SK-N-SH (cell line): ENCODE measurements around the gene RGSL1.

ENCODE experiments used
- CTCF ChIP-seq: fragments of 200-600 bp; sonication (generic); IDR thresholded peaks from 2 replicates; pipeline ENCODE4 v1.6.1; 2017; ENCODE audit warnings: antibody characterized with exemption, mild to moderate bottlenecking, moderate library complexity
- EP300 ChIP-seq, 2 experiments: IDR thresholded peaks; 2 replicates each; pipeline versions ENCODE4 v1.4.0 to v1.6.1; 2012; ENCODE audit warnings: borderline replicate concordance in 1 of 2, low read depth in 1 of 2, low read length in 1 of 2
- POLR2AphosphoS5 ChIP-seq: IDR thresholded peaks from 2 replicates; pipeline ENCODE4 v1.6.1; 2012; ENCODE audit warnings: low read depth, low read length
- RAD21 ChIP-seq: IDR thresholded peaks from 2 replicates; pipeline ENCODE4 v1.6.1; 2012; ENCODE audit warnings: mild to moderate bottlenecking, low read length
- SIN3A ChIP-seq: IDR thresholded peaks from 2 replicates; pipeline ENCODE4 v1.6.1; 2012; ENCODE audit warnings: low read depth, mild to moderate bottlenecking, low read length, moderate library complexity, borderline replicate concordance
- TAF1 ChIP-seq: IDR thresholded peaks from 2 replicates; pipeline ENCODE4 v1.6.1; 2012; ENCODE audit warnings: low read depth, mild to moderate bottlenecking, low read length, moderate library complexity, borderline replicate concordance
- USF2 ChIP-seq: fragments of 150-350 bp; IDR thresholded peaks from 2 replicates; pipeline ENCODE4 v1.6.1; 2017; ENCODE audit warnings: antibody characterized with exemption, low read length, low read depth, borderline replicate concordance

GRCh38 chr1:182405578-182405977 is 44.4 kb upstream of the RGSL1 start:
- TF ChIP-seq SIN3A (no peak), TAF1 (no peak), CTCF (no peak), EP300 (IDR thresholded peaks at IDR 0.05; ENCODE audit: borderline replicate concordance in 1 of 2, low read depth in 1 of 2, low read length in 1 of 2) (no peak), RAD21 (no peak), POLR2AphosphoS5 (no peak), USF2 (no peak)
